HG03469 (cell line): ENCODE results near the gene ABCC6.

ENCODE experiments used
- ATAC-seq: cut with Tn5 transposase; IDR thresholded peaks from one replicate; pipeline ENCODE4 v1.9.1; 2021; ENCODE audit warnings: mild to moderate bottlenecking, moderate library complexity, moderate number of reproducible peaks; ENCODE audit not compliant: unreplicated experiment

The ABCC6 gene

DNA sequence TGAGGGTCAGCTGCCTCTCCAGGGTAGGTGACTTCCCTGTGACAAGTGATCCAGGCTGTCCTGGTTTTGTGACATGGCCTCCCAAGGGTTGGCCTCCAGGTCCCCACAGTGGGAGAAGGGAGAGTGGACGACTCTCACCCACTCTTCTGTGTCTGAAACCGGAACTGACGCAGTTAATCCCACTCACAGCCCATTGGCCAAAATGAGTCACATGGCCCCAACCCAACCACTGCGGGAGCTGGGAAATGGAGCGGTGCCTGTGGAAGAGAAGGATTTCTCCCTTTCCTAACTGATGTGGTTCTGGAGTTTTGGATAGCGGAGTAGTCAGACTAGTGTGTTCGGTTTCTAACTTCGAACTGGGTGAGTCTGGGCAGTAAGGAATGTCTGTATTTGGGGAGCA, 79.4 kb downstream of the ABCC6 start:
- ATAC-seq: no peak

DNA sequence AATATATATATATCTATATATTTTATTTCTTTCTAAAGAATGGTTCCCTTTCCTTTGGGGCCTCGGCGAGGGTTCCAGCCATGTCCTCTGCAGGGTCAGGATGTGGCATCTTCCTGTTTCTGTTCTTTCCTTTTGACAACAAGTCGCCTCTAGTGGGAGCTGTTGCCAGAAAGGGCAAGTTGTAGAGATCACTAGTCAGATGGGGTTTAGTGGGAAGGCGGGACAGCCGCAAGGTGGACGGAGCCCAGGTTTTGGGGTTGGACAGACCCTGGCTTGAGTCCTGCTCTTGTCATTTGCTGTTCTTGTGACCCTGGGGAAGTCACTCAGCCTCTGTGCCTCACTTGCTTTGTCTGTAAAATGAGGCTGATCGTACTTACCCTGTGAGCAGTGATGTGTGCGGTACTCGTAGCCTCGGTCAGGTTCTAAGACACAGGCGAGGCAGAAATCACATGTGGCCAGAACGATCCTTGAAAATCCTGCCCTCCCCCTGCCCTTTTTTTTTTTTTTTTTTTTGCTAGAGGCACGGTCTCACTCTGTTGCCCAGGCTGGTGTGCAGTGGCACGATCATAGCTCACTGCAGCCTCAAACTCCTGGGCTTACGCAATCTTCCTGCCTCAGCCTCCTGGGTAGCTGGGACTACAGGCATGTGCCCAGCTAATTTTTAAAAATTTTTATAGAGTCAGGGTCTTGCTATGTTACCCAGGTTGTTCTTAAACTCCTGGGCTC, 80.1 kb downstream of the ABCC6 start:
- no peak for ATAC-seq

- ATAC-seq: no peak
Measured at GRCh38 chr16:16141784-16142396, 81.4 kb downstream of the ABCC6 start.

DNA sequence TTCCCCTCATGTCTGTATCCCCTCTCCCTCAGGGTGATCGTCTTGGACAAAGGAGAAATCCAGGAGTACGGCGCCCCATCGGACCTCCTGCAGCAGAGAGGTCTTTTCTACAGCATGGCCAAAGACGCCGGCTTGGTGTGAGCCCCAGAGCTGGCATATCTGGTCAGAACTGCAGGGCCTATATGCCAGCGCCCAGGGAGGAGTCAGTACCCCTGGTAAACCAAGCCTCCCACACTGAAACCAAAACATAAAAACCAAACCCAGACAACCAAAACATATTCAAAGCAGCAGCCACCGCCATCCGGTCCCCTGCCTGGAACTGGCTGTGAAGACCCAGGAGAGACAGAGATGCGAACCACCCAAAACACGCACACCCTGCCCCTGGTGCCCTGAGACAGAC, 82.2 kb downstream of the ABCC6 start:
- ATAC-seq: no peak

GRCh38 chr16:16140537-16140936, 82.8 kb downstream of the ABCC6 start:
- no peak for ATAC-seq

- no peak for ATAC-seq
Measured at GRCh38 chr16:16139806-16140205, 83.5 kb downstream of the ABCC6 start.

- no peak for ATAC-seq
Measured at GRCh38 chr16:16139061-16139460, 84.2 kb downstream of the ABCC6 start.

DNA sequence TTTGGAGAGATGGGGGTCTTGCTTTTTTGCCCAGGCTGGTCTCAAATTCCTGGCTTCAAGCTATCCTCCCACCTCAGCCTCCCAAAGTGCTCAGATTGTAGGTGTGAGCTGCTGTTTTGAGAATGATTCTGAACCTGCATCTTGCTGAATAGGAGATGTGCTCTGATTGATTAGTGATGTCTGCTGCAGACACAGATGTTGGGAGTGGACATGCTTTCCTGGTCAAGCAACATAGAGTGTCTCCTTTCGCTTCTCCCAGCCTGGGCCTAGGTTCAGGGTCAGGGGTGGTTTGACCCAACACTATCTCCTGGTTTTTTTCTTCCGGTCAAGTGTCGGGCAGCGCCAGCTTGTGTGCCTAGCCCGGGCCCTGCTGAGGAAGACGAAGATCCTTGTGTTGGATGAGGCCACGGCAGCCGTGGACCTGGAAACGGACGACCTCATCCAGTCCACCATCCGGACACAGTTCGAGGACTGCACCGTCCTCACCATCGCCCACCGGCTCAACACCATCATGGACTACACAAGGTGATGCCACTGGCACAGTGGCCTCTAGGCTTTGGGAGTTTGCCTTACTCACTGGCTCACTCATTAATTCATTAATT, 85.2 kb downstream of the ABCC6 start:
- ATAC-seq: no peak

DNA sequence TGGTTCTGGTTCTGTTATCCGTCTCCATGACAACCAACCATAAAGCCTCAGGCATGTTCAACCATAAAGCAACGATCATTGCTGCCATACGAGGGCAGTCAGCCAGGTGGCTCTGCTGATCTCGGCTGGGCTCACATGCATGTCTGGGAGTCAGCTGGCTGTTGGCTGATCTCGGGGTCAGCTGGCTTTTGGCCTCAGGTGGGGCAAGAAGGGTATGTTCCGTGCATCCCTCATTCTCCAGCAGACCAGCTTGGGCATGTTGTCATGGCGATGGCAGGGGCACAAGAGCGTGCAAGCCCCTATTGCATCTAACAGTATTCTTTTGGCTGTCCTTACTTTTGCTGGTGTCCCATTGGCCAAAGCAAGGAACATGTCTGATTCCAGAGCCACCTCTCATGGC, 86.2 kb downstream of the ABCC6 start:
- no peak for ATAC-seq

DNA sequence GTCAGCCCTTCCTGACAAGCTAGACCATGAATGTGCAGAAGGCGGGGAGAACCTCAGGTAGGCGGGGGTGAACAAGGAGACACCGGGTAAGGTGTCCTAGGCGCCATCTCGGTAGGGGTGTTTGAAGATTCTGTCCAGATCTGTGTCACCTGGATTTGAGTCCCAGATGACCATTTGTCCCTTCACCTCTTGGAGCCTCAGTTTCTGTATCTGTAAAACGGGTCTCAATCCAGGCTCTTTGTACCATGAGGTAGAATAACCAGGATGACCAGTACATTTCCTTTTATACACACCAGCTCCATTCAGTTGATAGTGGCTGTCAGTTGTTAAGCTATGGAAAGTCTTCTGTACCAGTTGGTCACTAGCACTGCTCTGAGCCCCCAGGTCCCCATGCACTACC, 86.7 kb downstream of the ABCC6 start:
- ATAC-seq: no peak

- ATAC-seq: no peak
Measured at GRCh38 chr16:16133943-16134604, 89.2 kb downstream of the ABCC6 start.

GRCh38 chr16:16131659-16132058, 91.6 kb downstream of the ABCC6 start:
- no peak for ATAC-seq

GRCh38 chr16:16131204-16131603, 92.1 kb downstream of the ABCC6 start:
- ATAC-seq: no peak

DNA sequence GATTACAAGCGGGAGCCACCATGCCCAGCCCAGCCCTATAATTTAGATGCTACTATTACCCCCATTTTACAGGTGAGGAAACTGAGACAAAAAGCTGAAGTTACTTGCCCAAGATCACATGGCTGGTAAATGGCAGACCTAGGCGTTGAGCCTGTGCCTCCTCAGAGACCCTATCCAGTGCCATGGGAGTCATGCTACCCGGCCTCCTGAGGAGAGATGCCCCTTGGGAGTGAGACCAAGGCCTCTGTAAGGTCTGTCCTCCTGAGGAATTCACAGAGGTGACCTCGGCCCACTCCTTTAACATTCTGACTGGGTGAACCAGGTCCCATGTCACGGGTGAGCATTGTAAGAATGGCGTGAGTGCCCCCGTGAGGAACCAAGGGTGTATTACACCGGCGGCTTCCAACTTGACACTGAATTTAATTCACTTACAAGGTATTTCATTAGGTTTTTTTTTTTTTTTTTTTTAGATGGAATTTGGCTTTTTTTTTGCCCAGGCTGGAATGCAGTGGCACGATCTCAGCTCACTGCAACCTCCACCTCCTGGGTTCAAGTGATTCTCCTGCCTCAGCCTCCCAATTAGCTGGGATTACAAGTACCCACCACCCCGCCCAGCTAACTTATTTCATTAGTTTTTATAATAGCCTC, 95.7 kb downstream of the ABCC6 start:
- no peak for ATAC-seq

DNA sequence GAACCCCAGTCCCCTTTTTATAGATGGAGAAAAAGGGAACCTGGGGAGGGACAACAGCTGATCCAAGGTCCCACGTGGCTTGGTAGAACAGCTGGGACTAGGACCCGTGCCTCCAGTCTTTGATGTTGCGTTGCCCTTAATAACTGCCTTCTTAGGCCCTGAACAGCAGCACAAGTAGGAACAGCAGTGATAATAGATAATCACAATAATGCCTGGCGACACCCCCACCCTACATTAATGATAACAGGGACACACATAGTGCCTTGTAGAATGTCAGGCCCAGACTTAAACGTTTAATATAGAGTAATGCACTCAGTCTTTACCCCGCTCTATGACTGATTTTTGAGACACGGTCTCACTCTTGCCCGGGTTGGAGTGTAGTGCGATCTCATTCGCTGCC, 96.4 kb downstream of the ABCC6 start:
- no peak for ATAC-seq

GRCh38 chr16:16124974-16125373, 98.3 kb downstream of the ABCC6 start:
- no peak for ATAC-seq

DNA sequence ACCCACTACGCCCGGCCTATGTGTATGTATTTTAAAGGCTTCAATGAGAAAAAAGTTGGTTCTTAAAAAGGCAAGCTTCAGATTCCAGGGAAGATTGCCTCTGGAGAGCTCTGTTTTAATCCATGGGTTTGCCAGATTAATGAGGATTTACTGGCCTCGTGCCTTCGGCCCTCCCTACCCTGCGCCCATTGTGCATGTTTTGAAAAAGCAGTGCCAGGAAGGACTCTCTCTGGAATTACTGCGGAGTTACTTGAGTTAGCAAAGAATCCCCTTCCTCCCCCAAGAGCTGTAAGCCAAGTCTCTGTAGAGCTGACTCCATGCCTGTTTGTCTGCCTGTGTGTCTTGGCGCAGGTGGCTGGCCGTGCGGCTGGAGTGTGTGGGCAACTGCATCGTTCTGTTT, 98.9 kb downstream of the ABCC6 start:
- no peak for ATAC-seq

- ATAC-seq: no peak
Measured at GRCh38 chr16:16122264-16122663, 101.0 kb downstream of the ABCC6 start.

GRCh38 chr16:16121185-16121727, 102.0 kb downstream of the ABCC6 start:
- ATAC-seq: no peak

DNA sequence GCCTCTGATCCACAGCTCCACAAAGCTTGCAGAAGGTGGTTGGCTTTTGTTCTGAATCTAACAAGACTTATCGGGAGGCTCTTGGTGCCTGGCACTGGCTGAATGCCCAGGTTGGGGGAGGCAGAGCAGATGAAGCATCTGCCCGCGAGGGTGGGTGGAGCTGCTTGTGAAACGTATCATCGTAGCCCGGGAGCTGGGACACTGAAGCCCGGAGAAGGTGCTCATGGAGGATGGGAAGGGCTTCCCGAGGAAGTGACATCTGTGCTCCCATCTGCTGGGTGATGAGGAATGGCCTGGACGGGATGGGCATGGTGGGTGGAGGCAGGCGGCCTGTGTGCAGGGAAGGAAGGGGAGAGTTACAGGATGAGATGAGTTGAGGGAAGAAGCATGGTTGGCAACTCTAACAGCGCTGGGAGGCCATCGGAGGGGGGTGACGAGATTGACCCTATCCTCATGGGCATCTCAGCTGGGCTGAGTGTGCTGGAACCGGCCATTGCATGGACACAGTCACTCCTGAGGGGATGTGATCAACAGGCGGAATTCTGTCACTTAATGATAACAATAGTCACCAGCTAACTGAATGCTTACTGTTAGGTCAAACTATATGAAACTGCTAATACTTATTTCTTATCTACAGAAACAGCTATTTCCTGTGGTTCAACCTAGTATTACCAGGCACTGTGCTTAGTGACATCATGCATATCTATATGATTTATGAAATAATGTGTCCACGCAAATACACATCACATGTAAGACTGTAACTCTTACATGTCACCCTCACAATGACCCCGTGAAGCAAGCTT, 102.7 kb downstream of the ABCC6 start:
- ATAC-seq: no peak
